ENCODE data around the gene C16orf96. TPM values are rescaled to one million over a fixed set of nuclear protein-coding genes. Genes with fewer than 3 reads are reported as not detected.

C16orf96 gene
- total RNA-seq, 1 donor from 2014 or later: not detected

DNA sequence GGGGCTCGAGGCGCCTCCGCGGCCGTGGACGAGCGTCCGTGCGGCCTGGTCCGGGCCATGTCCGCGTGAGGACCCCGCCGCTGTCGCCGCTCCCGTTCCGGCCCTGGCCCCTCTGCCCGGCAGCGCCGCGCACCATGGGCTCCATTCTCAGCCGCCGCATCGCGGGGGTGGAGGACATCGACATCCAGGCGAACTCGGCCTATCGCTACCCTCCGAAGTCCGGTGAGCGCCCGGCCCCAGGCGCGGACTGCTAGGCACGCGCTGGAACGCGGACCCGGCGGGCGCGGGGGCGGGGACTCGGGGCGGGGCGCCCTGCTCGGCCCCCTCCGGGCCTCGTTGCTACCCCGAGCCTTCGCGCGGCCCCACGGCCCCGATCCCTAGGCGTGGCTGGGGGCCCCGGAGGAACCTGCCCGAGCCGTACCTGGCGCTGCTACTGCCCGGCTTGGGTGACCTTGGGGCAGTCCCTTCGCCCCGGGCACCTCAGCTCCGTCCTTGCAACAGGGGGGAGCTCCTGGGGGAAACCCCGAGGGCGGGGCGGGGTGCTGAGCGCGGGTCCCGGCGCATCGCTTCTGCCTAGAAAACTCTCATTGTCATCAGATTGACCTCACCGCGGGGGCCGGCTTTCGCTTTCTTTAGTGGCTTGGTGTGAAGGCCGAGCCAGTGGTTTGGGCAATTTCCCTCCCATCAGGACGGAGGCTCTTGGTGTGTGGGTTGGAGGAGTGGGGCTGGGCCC is 68.9 kb downstream of the C16orf96 start:
- TF ChIP-seq, protein P1, sequence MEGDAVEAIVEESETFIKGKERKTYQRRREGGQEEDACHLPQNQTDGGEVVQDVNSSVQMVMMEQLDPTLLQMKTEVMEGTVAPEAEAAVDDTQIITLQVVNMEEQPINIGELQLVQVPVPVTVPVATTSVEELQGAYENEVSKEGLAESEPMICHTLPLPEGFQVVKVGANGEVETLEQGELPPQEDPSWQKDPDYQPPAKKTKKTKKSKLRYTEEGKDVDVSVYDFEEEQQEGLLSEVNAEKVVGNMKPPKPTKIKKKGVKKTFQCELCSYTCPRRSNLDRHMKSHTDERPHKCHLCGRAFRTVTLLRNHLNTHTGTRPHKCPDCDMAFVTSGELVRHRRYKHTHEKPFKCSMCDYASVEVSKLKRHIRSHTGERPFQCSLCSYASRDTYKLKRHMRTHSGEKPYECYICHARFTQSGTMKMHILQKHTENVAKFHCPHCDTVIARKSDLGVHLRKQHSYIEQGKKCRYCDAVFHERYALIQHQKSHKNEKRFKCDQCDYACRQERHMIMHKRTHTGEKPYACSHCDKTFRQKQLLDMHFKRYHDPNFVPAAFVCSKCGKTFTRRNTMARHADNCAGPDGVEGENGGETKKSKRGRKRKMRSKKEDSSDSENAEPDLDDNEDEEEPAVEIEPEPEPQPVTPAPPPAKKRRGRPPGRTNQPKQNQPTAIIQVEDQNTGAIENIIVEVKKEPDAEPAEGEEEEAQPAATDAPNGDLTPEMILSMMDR (IDR thresholded peaks at IDR 0.05): no peak
- DNase-seq (ENCODE audit: low spot score in 2 of 2): peak; percentile 33 to 83
- peak overlapping the region; percentile 79 to 98 for H3K4me3 ChIP-seq
- H3K27ac ChIP-seq: peak overlapping the region; percentile 91 to 92
- no peaks in the 10 kb centered on the region for H3K9me3 ChIP-seq
- peaks cover 7 to 23% of the 10 kb centered on the region in 2 donors for H3K4me1 ChIP-seq
- intact Hi-C loops (cut with DNase I): loop anchor here (1.0 to 5.0 kb wide), 2 partner anchors 9 to 332 kb away; partner anchors contain the start of gene SEC14L5
- H3K36me3 ChIP-seq: no peaks in the 10 kb centered on the region
- H3K27me3 ChIP-seq: no peaks in the 10 kb centered on the region

DNA sequence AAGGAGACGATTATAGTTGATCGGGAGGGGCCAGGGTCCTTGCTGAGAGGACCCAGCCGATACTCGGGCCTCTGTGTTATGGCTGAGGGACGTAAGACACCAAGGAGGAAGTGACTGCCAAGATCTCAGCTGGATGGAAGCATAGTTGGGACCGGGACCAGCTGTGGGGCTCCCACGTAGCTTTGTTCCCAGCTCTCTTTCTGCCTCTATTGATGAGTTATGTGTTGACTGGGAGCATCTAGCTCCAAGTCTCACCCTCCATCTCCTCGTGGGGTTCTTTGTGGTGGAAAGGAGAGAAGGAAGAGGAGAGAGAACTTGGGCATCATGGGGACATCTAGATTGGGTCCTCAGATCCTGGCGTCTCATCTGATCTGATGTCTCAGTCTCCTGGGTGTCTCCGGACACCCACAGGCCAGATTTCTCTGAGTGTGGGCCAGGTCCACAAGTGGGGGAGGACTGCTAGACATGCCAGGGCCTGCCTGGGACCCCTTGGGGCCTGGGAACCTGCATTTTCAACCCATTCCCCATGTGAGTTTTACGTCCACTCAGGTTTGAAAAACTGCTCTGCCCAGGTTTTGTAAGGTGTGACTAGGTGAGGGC is 69.5 kb downstream of the C16orf96 start:
- no peak for DNase-seq (ENCODE audit: low spot score in 2 of 2)
- Histone ChIP-seq H3K27ac (peak overlapping the region; percentile 91 to 92), H3K4me3 (peak overlapping the region; percentile 79 to 98), H3K27me3 (no peaks in the 10 kb centered on the region), H3K9me3 (no peaks in the 10 kb centered on the region), H3K4me1 (peaks cover 7 to 23% of the 10 kb centered on the region in 2 donors), H3K36me3 (no peaks in the 10 kb centered on the region)
- TF ChIP-seq, protein P1 (IDR thresholded peaks at IDR 0.05): no peak
- intact Hi-C loops (cut with DNase I): no loop called here

DNA sequence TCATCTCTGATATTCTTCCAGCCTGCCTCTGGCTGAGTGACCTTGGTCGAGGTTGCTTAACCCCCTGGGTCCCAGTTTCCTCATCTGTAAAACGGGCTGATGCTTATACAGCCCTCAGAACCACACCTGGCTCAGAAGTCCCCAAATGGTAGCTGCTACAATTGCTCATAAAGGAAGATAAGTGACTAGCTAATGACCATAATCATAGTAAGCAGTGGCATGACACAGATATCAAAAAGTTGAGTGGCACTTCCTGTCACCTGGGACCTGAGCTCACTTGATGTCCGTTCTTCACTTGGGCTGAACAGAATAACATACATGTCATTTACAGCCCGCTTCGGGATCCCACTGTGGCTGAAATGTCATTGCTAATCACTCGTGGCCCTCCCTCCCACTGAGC is 70.3 kb downstream of the C16orf96 start:
- H3K27ac ChIP-seq: peak overlapping the region in 1 of 2 donors; percentile 92

DNA sequence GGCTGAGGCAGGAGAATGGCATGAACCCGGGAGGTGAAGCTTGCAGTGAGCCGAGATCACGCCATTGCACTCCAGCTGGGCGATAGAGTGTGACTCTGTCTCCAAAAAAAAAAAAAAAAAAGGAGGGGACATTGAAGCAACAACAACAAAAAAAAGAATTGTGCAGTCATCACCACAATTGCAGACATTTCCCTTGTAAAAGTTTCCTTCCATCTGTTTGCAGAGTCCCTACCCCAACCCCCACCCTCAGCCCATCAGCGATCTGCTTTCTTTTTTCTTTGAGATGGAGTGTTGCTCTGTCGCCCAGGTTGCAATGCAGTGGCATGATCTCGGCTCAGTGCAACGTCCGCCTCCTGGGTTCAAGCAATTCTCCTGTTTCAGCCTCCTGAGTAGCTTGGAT is 72.1 kb downstream of the C16orf96 start:
- Histone ChIP-seq H3K4me1 (peaks cover 7 to 23% of the 10 kb centered on the region in 2 donors), H3K9me3 (peaks cover 3 to 4% of the 10 kb centered on the region in 2 donors), H3K27ac (no peak overlapping the region), H3K27me3 (no peaks in the 10 kb centered on the region), H3K36me3 (peaks cover 0 to 8% of the 10 kb centered on the region in 2 donors), H3K4me3 (no peak overlapping the region)
- TF ChIP-seq, protein P1 (IDR thresholded peaks at IDR 0.05): no peak
- intact Hi-C loops (cut with DNase I): no loop called here
- DNase-seq (ENCODE audit: low spot score in 2 of 2): no peak

More for the DNA sequence above, 70.3 kb downstream of the C16orf96 start:
- TF ChIP-seq, protein P1 (IDR thresholded peaks at IDR 0.05): no peak
- DNase-seq (ENCODE audit: low spot score in 2 of 2): no peak
- H3K4me1 ChIP-seq: peaks cover 7 to 23% of the 10 kb centered on the region in 2 donors
- intact Hi-C loops (cut with DNase I): no loop called here
- peaks cover 0 to 6% of the 10 kb centered on the region in 2 donors for H3K36me3 ChIP-seq
- H3K27me3 ChIP-seq: no peaks in the 10 kb centered on the region
- peak overlapping the region; percentile 79 to 98 for H3K4me3 ChIP-seq
- peaks cover 1 to 3% of the 10 kb centered on the region in 2 donors for H3K9me3 ChIP-seq

DNA sequence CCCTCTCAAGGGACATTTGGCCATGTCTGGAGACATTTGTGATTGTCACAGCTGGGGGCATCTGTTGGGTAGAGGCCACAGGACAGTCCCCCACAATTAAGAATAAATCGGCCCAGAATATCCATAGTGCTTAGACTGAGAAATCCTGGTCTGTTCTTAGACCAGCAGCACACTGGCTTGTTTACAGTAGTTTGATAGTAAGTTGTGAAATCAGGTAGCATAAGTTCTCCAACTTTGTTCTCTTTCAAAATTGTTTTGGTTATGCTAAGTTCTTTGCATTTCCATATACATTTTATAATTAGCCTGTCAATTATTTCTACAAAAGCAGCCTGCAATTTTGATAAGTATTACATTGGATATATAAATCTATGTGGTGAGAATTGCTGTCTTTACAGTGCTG is 75.3 kb downstream of the C16orf96 start:
- intact Hi-C loops (cut with DNase I): no loop called here
- peaks cover 5 to 8% of the 10 kb centered on the region in 2 donors for H3K36me3 ChIP-seq
- H3K4me3 ChIP-seq: no peak overlapping the region
- no peak for DNase-seq (ENCODE audit: low spot score in 2 of 2)
- peaks cover 0 to 9% of the 10 kb centered on the region in 2 donors for H3K4me1 ChIP-seq
- no peak overlapping the region for H3K27ac ChIP-seq
- peaks cover 3 to 4% of the 10 kb centered on the region in 2 donors for H3K9me3 ChIP-seq
- TF ChIP-seq, protein P1 (IDR thresholded peaks at IDR 0.05): no peak
- H3K27me3 ChIP-seq: no peaks in the 10 kb centered on the region
